Activated CD4-positive, alpha-beta T cell treated with anti-CD3 and anti-CD28 coated beads for 36 hours (primary cell): Measurements from ENCODE around the gene TMEM125. TPM values are rescaled to one million over a fixed set of nuclear protein-coding genes. Genes with fewer than 3 reads are reported as not detected.
A peak's percentile ranks its signal among the peaks of the same experiment; 100 is the strongest.

Experiments
- ATAC-seq: fragments of 200-7000 bp; cut with Tn5 transposase; one replicate; pipeline ENCODE4 v1.10.0; 2021; ENCODE audit warnings: mild to moderate bottlenecking, moderate library complexity
- CTCF ChIA-PET: fragments of 350-600 bp; sonication (Branson Sonifier 250); formaldehyde crosslinking; loops from one replicate; lab custom pipeline; 2021; ENCODE audit warnings: antibody characterized with exemption; lab: Charles Lee
- POLR2A ChIA-PET: fragments of 350-600 bp; sonication (Branson Sonifier 250); formaldehyde crosslinking; loops from one replicate; lab custom pipeline; 2021; ENCODE audit warnings: antibody characterized with exemption, inconsistent platforms; lab: Charles Lee
- DNase-seq: peaks from one replicate; pipeline ENCODE4 v3.0.0-alpha.2; 2020
- H3K27ac Mint-ChIP-seq: one replicate; pipeline ENCODE4 v1.8.0; 2021; ENCODE audit warnings: mixed read lengths
- H3K27me3 Mint-ChIP-seq: one replicate; pipeline ENCODE4 v1.8.0; 2021; ENCODE audit warnings: mixed read lengths
- H3K36me3 Mint-ChIP-seq: one replicate; pipeline ENCODE4 v1.8.0; 2021; ENCODE audit warnings: low read depth, mixed read lengths
- H3K4me1 Mint-ChIP-seq: one replicate; pipeline ENCODE4 v1.8.0; 2021; ENCODE audit warnings: mixed read lengths
- H3K4me3 Mint-ChIP-seq: one replicate; pipeline ENCODE4 v1.8.0; 2021; ENCODE audit warnings: mild to moderate bottlenecking, moderate library complexity, mixed read lengths
- H3K9me3 Mint-ChIP-seq: one replicate; pipeline ENCODE4 v1.8.0; 2021; ENCODE audit warnings: low read depth, mixed read lengths
- intact Hi-C, 2 experiments: fragments of 100-400 bp; cut with DNase I in 1 of 2; cut with micrococcal nuclease in 1 of 2; formaldehyde crosslinking; loops; one replicate each; pipeline versions ENCODE4 v1.14.2 to v1.15.1; 2022 to 2024; cut with DNase I, micrococcal nuclease
- total RNA-seq, 2 experiments: library from RNA; stranded (reverse); gene quantifications; one replicate each; pipeline ENCODE4 v1.2.3, GENCODE V29; 2021

The TMEM125 gene
- total RNA-seq, 2 experiments from 2014 or later, result not detected

GRCh38 chr1:43286115-43286514 lies 16.3 kb downstream of the TMEM125 start:
- ChIA-PET CTCF (no interaction called here), POLR2A (no interaction called here)
- DNase-seq (no peak), ATAC-seq (no peak)
- no peaks in the 10 kb centered on the region for H3K4me1 Mint-ChIP-seq
- H3K4me3 Mint-ChIP-seq, result no peak overlapping the region
- H3K9me3 Mint-ChIP-seq, result no peaks in the 10 kb centered on the region
- intact Hi-C loops, result no loop called here
- H3K27me3 Mint-ChIP-seq, result no peaks in the 10 kb centered on the region
- no peak overlapping the region for H3K27ac Mint-ChIP-seq
- no peaks in the 10 kb centered on the region for H3K36me3 Mint-ChIP-seq

- Mint-ChIP-seq H3K36me3 (no peaks in the 10 kb centered on the region), H3K9me3 (no peaks in the 10 kb centered on the region), H3K4me3 (no peak overlapping the region), H3K27me3 (no peaks in the 10 kb centered on the region), H3K27ac (no peak overlapping the region), H3K4me1 (no peaks in the 10 kb centered on the region)
- no peak for DNase-seq
- intact Hi-C loops, result no loop called here
- POLR2A ChIA-PET, result no interaction called here
- ATAC-seq, result no peak
- CTCF ChIA-PET, result no interaction called here
Measured at GRCh38 chr1:43286533-43286932, 16.8 kb downstream of the TMEM125 start.

- H3K9me3 Mint-ChIP-seq, result no peaks in the 10 kb centered on the region
- no peak overlapping the region for H3K4me3 Mint-ChIP-seq
- CTCF ChIA-PET, result interaction anchor here (0.7 kb wide), 1 partner anchor 335 kb away, joined by 3 read pairs; no protein-coding TSS in a partner anchor
- no peaks in the 10 kb centered on the region for H3K36me3 Mint-ChIP-seq
- DNase-seq (no peak), ATAC-seq (no peak)
- H3K27me3 Mint-ChIP-seq, result no peaks in the 10 kb centered on the region
- no peak overlapping the region for H3K27ac Mint-ChIP-seq
- intact Hi-C loops, result no loop called here
- POLR2A ChIA-PET, result no interaction called here
- no peaks in the 10 kb centered on the region for H3K4me1 Mint-ChIP-seq
Measured at GRCh38 chr1:43288058-43288784, 18.4 kb downstream of the TMEM125 start.

- no peaks in the 10 kb centered on the region for H3K27me3 Mint-ChIP-seq
- H3K36me3 Mint-ChIP-seq, result no peaks in the 10 kb centered on the region
- intact Hi-C loops, result no loop called here
- ChIA-PET CTCF (interaction anchor here (0.7 to 0.8 kb wide), 2 partner anchors 17 to 375 kb away, joined by 3 read pairs; no protein-coding TSS in a partner anchor), POLR2A (no interaction called here)
- DNase-seq (no peak), ATAC-seq (no peak)
- no peaks in the 10 kb centered on the region for H3K9me3 Mint-ChIP-seq
- H3K4me1 Mint-ChIP-seq, result no peaks in the 10 kb centered on the region
- H3K4me3 Mint-ChIP-seq, result no peak overlapping the region
- H3K27ac Mint-ChIP-seq, result no peak overlapping the region
Measured at GRCh38 chr1:43288785-43289706, 19.3 kb downstream of the TMEM125 start.

GRCh38 chr1:43292216-43292615 lies 22.4 kb downstream of the TMEM125 start:
- POLR2A ChIA-PET, result no interaction called here
- Mint-ChIP-seq H3K9me3 (no peaks in the 10 kb centered on the region), H3K4me3 (no peak overlapping the region), H3K27me3 (no peaks in the 10 kb centered on the region), H3K4me1 (peaks cover 19% of the 10 kb centered on the region), H3K27ac (no peak overlapping the region), H3K36me3 (no peaks in the 10 kb centered on the region)
- intact Hi-C loops, result no loop called here
- ATAC-seq, result no peak
- CTCF ChIA-PET, result no interaction called here
- no peak for DNase-seq

GRCh38 chr1:43292679-43293078 lies 22.9 kb downstream of the TMEM125 start:
- ChIA-PET POLR2A (no interaction called here), CTCF (interaction anchor here (0.6 kb wide), 2 partner anchors 9 to 216 kb away, joined by 3 read pairs; no protein-coding TSS in a partner anchor)
- Mint-ChIP-seq H3K27me3 (no peaks in the 10 kb centered on the region), H3K4me3 (no peak overlapping the region), H3K36me3 (no peaks in the 10 kb centered on the region), H3K9me3 (no peaks in the 10 kb centered on the region), H3K27ac (no peak overlapping the region), H3K4me1 (peaks cover 19% of the 10 kb centered on the region)
- no peak for ATAC-seq
- no peak for DNase-seq
- intact Hi-C loops, result no loop called here

- Mint-ChIP-seq H3K36me3 (no peaks in the 10 kb centered on the region), H3K4me1 (peaks cover 19% of the 10 kb centered on the region), H3K27ac (no peak overlapping the region), H3K9me3 (no peaks in the 10 kb centered on the region), H3K4me3 (no peak overlapping the region), H3K27me3 (no peaks in the 10 kb centered on the region)
- ChIA-PET POLR2A (no interaction called here), CTCF (interaction anchor here (0.6 to 1.2 kb wide), 4 partner anchors 9 to 215 kb away, joined by 3 to 4 read pairs (median 3); no protein-coding TSS in a partner anchor)
- no peak for DNase-seq
- intact Hi-C loops, result no loop called here
- ATAC-seq, result no peak
Measured at GRCh38 chr1:43293176-43293575, 23.4 kb downstream of the TMEM125 start.

- H3K4me1 Mint-ChIP-seq, result peaks cover 19% of the 10 kb centered on the region
- no peaks in the 10 kb centered on the region for H3K36me3 Mint-ChIP-seq
- DNase-seq (no peak), ATAC-seq (no peak)
- no peak overlapping the region for H3K4me3 Mint-ChIP-seq
- no peak overlapping the region for H3K27ac Mint-ChIP-seq
- ChIA-PET POLR2A (no interaction called here), CTCF (interaction anchor here (0.7 to 1.2 kb wide), 2 partner anchors 55 to 120 kb away, joined by 3 to 4 read pairs; no protein-coding TSS in a partner anchor)
- no peaks in the 10 kb centered on the region for H3K9me3 Mint-ChIP-seq
- intact Hi-C loops, result no loop called here
- H3K27me3 Mint-ChIP-seq, result no peaks in the 10 kb centered on the region
Measured at GRCh38 chr1:43293896-43294760, 24.3 kb downstream of the TMEM125 start.

- intact Hi-C loops, result no loop called here
- ChIA-PET POLR2A (no interaction called here), CTCF (interaction anchor here (0.8 kb wide), 1 partner anchor 162 kb away, joined by 3 read pairs; no protein-coding TSS in a partner anchor)
- Mint-ChIP-seq H3K4me3 (no peak overlapping the region), H3K4me1 (peaks cover 19% of the 10 kb centered on the region), H3K9me3 (no peaks in the 10 kb centered on the region), H3K27ac (no peak overlapping the region), H3K27me3 (no peaks in the 10 kb centered on the region), H3K36me3 (no peaks in the 10 kb centered on the region)
- DNase-seq, result no peak
- no peak for ATAC-seq
Measured at GRCh38 chr1:43294761-43295160, 25.0 kb downstream of the TMEM125 start.

GRCh38 chr1:43296207-43296606 lies 26.4 kb downstream of the TMEM125 start:
- Mint-ChIP-seq H3K4me1 (peaks cover 19% of the 10 kb centered on the region), H3K36me3 (no peaks in the 10 kb centered on the region), H3K9me3 (no peaks in the 10 kb centered on the region), H3K27ac (peak overlapping the region; percentile 32), H3K27me3 (no peaks in the 10 kb centered on the region), H3K4me3 (no peak overlapping the region)
- intact Hi-C loops, result no loop called here
- POLR2A ChIA-PET, result no interaction called here
- no peak for ATAC-seq
- CTCF ChIA-PET, result no interaction called here
- no peak for DNase-seq

GRCh38 chr1:43298055-43298454 lies 28.3 kb downstream of the TMEM125 start:
- Mint-ChIP-seq H3K9me3 (no peaks in the 10 kb centered on the region), H3K4me3 (no peak overlapping the region), H3K27me3 (no peaks in the 10 kb centered on the region), H3K27ac (no peak overlapping the region), H3K36me3 (no peaks in the 10 kb centered on the region), H3K4me1 (peaks cover 19% of the 10 kb centered on the region)
- ChIA-PET CTCF (no interaction called here), POLR2A (no interaction called here)
- ATAC-seq (no peak), DNase-seq (no peak)
- intact Hi-C loops, result no loop called here
